Neural progenitor cell (in vitro differentiated cells): ENCODE results near the gene ADGRV1.

Experiments used
- EZH2phosphoT487 ChIP-seq: fragments of 200-600 bp; sonication (generic); IDR thresholded peaks from 2 replicates; pipeline ENCODE4 v1.6.1; 2017; ENCODE audit warnings: antibody characterized with exemption
- TF ChIP-seq, protein P1 (sequence below): fragments of 200-600 bp; sonication (generic); IDR thresholded peaks from 2 replicates; pipeline ENCODE4 v1.5.1; 2017; ENCODE audit warnings: antibody characterized with exemption, mild to moderate bottlenecking

DNA sequence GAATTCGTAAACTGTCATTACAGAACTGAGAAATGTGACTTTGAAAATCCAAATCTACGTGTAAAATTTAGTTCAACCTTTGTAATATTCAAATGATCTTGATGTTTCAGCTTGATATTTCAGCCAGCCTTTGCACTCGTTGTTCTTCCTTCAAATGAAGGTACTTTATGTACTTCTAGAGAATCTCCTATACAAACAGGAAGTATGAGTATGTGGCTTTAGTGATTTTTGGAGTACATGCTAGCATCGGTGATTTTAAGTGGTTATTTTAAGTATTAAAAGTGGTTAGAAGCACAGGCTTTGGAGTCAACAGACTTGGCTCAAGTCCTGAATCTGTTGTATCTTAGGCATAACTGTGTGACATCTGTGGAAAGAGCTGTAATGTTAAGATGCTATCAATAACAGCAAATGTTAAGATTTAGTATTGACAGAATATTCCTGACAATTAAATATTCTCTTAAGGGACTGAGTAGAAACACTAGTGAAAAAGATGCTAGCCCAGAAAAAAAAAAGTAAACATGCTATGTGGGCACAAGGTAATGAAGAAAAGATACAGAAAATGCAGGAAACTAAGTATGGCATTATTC lies 398.0 kb downstream of the ADGRV1 start:
- TF ChIP-seq, protein P1, sequence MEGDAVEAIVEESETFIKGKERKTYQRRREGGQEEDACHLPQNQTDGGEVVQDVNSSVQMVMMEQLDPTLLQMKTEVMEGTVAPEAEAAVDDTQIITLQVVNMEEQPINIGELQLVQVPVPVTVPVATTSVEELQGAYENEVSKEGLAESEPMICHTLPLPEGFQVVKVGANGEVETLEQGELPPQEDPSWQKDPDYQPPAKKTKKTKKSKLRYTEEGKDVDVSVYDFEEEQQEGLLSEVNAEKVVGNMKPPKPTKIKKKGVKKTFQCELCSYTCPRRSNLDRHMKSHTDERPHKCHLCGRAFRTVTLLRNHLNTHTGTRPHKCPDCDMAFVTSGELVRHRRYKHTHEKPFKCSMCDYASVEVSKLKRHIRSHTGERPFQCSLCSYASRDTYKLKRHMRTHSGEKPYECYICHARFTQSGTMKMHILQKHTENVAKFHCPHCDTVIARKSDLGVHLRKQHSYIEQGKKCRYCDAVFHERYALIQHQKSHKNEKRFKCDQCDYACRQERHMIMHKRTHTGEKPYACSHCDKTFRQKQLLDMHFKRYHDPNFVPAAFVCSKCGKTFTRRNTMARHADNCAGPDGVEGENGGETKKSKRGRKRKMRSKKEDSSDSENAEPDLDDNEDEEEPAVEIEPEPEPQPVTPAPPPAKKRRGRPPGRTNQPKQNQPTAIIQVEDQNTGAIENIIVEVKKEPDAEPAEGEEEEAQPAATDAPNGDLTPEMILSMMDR, result no peak
- no peak for TF ChIP-seq EZH2phosphoT487
